Breast epithelium (tissue), 3 donors: ENCODE measurements around the gene TRAF3IP1.

Experiments used
- POLR2A ChIP-seq: fragments of 450-650 bp; IDR thresholded peaks from one replicate; pipeline ENCODE4 v1.6.1; 2016; ENCODE audit warnings: antibody characterized with exemption, mild to moderate bottlenecking, moderate library complexity
- POLR2AphosphoS5 ChIP-seq, 3 donors: sonication (generic); formaldehyde crosslinking; IDR thresholded peaks; one replicate each; pipeline ENCODE4 v1.6.1; 2017; ENCODE audit warnings: antibody characterized with exemption in 3 of 3
- TF ChIP-seq, protein P1 (sequence below), 3 donors: fragments of 450-650 bp; IDR thresholded peaks; one replicate each; pipeline ENCODE4 v1.5.1; 2016 to 2017; ENCODE audit warnings: antibody characterized with exemption in 3 of 3, mild to moderate bottlenecking in 3 of 3, moderate library complexity in 3 of 3

GRCh38 chr2:238379096-238379810, 58.9 kb downstream of the TRAF3IP1 start:
- TF ChIP-seq, protein P1, sequence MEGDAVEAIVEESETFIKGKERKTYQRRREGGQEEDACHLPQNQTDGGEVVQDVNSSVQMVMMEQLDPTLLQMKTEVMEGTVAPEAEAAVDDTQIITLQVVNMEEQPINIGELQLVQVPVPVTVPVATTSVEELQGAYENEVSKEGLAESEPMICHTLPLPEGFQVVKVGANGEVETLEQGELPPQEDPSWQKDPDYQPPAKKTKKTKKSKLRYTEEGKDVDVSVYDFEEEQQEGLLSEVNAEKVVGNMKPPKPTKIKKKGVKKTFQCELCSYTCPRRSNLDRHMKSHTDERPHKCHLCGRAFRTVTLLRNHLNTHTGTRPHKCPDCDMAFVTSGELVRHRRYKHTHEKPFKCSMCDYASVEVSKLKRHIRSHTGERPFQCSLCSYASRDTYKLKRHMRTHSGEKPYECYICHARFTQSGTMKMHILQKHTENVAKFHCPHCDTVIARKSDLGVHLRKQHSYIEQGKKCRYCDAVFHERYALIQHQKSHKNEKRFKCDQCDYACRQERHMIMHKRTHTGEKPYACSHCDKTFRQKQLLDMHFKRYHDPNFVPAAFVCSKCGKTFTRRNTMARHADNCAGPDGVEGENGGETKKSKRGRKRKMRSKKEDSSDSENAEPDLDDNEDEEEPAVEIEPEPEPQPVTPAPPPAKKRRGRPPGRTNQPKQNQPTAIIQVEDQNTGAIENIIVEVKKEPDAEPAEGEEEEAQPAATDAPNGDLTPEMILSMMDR (IDR thresholded peaks at IDR 0.05), result no peak
- no peak for TF ChIP-seq POLR2AphosphoS5 (IDR thresholded peaks at IDR 0.05)
- TF ChIP-seq POLR2A, result no peak
